Activated CD8-positive, alpha-beta T cell treated with anti-CD3 and anti-CD28 coated beads for 36 hours (primary cell): ENCODE measurements around the gene BRF1. TPM values are rescaled to one million over a fixed set of nuclear protein-coding genes. Genes with fewer than 3 reads are reported as not detected.
A peak's percentile ranks its signal among the peaks of the same experiment; 100 is the strongest.

ENCODE experiments used
- ATAC-seq: fragments of 200-7000 bp; cut with Tn5 transposase; one replicate; pipeline ENCODE4 v1.10.0; 2021; ENCODE audit warnings: mild to moderate bottlenecking, moderate library complexity
- CTCF ChIA-PET: fragments of 350-600 bp; sonication (Branson Sonifier 250); formaldehyde crosslinking; loops from one replicate; lab custom pipeline; 2021; ENCODE audit warnings: antibody characterized with exemption; lab: Charles Lee
- POLR2A ChIA-PET: fragments of 350-600 bp; sonication (Branson Sonifier 250); formaldehyde crosslinking; loops from one replicate; lab custom pipeline; 2021; ENCODE audit warnings: antibody characterized with exemption; lab: Charles Lee
- DNase-seq: peaks from one replicate; pipeline ENCODE4 v3.0.0-alpha.2; 2020
- H3K27ac Mint-ChIP-seq: one replicate; pipeline ENCODE4 v1.8.0; 2021; ENCODE audit warnings: mild to moderate bottlenecking, mixed read lengths
- H3K27me3 Mint-ChIP-seq: one replicate; pipeline ENCODE4 v1.8.0; 2021; ENCODE audit warnings: mixed read lengths
- H3K36me3 Mint-ChIP-seq: one replicate; pipeline ENCODE4 v1.8.0; 2021; ENCODE audit warnings: low read depth, mixed read lengths
- H3K4me1 Mint-ChIP-seq: one replicate; pipeline ENCODE4 v1.8.0; 2021; ENCODE audit warnings: low read depth, mixed read lengths
- H3K4me3 Mint-ChIP-seq: one replicate; pipeline ENCODE4 v1.8.0; 2021; ENCODE audit warnings: mild to moderate bottlenecking, moderate library complexity, mixed read lengths
- H3K9me3 Mint-ChIP-seq: one replicate; pipeline ENCODE4 v1.8.0; 2021; ENCODE audit warnings: mixed read lengths
- CTCF ChIP-seq: fragments of 200-600 bp; IDR thresholded peaks from one replicate; pipeline ENCODE4 v1.8.0; 2022; ENCODE audit warnings: antibody characterized with exemption, mild to moderate bottlenecking
- intact Hi-C: fragments of 100-400 bp; cut with micrococcal nuclease; formaldehyde crosslinking; loops from one replicate; pipeline ENCODE4 v1.10.0; 2022
- total RNA-seq, 2 experiments: library from RNA; stranded (reverse); gene quantifications; one replicate each; pipeline ENCODE4 v1.2.3, GENCODE V29; 2021

The BRF1 gene
- total RNA-seq, 2 experiments from 2014 or later, result 25.3 to 26.6 TPM

GRCh38 chr14:105167303-105168092 lies 133.3 kb downstream of the BRF1 start:
- H3K27me3 Mint-ChIP-seq, result peaks cover 19% of the 10 kb centered on the region

GRCh38 chr14:105166571-105167302 lies 134.1 kb downstream of the BRF1 start:
- H3K27me3 Mint-ChIP-seq, result peaks cover 19% of the 10 kb centered on the region
- no peak for ATAC-seq
- peak overlapping the region; percentile 26 for H3K4me3 Mint-ChIP-seq

More at GRCh38 chr14:105167303-105168092, 133.3 kb downstream of the BRF1 start:
- ATAC-seq (peak; percentile 18), DNase-seq (no peak)
- peak overlapping the region; percentile 58 for H3K4me3 Mint-ChIP-seq
- intact Hi-C loops, result no loop called here
- peaks cover 2% of the 10 kb centered on the region for H3K4me1 Mint-ChIP-seq
- H3K36me3 Mint-ChIP-seq, result no peaks in the 10 kb centered on the region
- peak; percentile 48 for TF ChIP-seq CTCF
- ChIA-PET CTCF (interaction anchor here (0.9 to 2.7 kb wide), 8 partner anchors 8 to 204 kb away, joined by 3 to 17 read pairs (median 3); no protein-coding TSS in a partner anchor), POLR2A (no interaction called here)
- H3K27ac Mint-ChIP-seq, result no peak overlapping the region
- H3K9me3 Mint-ChIP-seq, result no peaks in the 10 kb centered on the region

GRCh38 chr14:105165761-105166485 lies 134.9 kb downstream of the BRF1 start:
- H3K36me3 Mint-ChIP-seq, result no peaks in the 10 kb centered on the region
- ChIA-PET CTCF (interaction anchor here (1.1 to 3.1 kb wide), 4 partner anchors 76 to 186 kb away, joined by 4 to 12 read pairs (median 6); no protein-coding TSS in a partner anchor), POLR2A (interaction anchor here (0.9 kb wide), 1 partner anchor 145 kb away, joined by 4 read pairs; the partner anchor contains the start of gene CDCA4)
- ATAC-seq (no peak), DNase-seq (no peak)
- peaks cover 19% of the 10 kb centered on the region for H3K27me3 Mint-ChIP-seq
- TF ChIP-seq CTCF, result no peak
- peaks cover 2% of the 10 kb centered on the region for H3K4me1 Mint-ChIP-seq
- no peaks in the 10 kb centered on the region for H3K9me3 Mint-ChIP-seq
- no peak overlapping the region for H3K4me3 Mint-ChIP-seq
- intact Hi-C loops, result no loop called here
- no peak overlapping the region for H3K27ac Mint-ChIP-seq

More at GRCh38 chr14:105166571-105167302, 134.1 kb downstream of the BRF1 start:
- TF ChIP-seq CTCF, result no peak
- intact Hi-C loops, result no loop called here
- Mint-ChIP-seq H3K9me3 (no peaks in the 10 kb centered on the region), H3K4me1 (peaks cover 2% of the 10 kb centered on the region), H3K27ac (no peak overlapping the region), H3K36me3 (no peaks in the 10 kb centered on the region)
- CTCF ChIA-PET, result interaction anchor here (1.1 to 2.2 kb wide), 2 partner anchors 80 to 122 kb away, joined by 5 to 7 read pairs; no protein-coding TSS in a partner anchor
- POLR2A ChIA-PET, result no interaction called here
- DNase-seq, result no peak

- no peaks in the 10 kb centered on the region for H3K36me3 Mint-ChIP-seq
- peaks cover 17% of the 10 kb centered on the region for H3K27me3 Mint-ChIP-seq
- ATAC-seq (no peak), DNase-seq (no peak)
- no peak overlapping the region for H3K27ac Mint-ChIP-seq
- intact Hi-C loops, result no loop called here
- peaks cover 2% of the 10 kb centered on the region for H3K4me1 Mint-ChIP-seq
- CTCF ChIA-PET, result interaction anchor here (1.1 to 3.1 kb wide), 3 partner anchors 75 to 187 kb away, joined by 4 to 12 read pairs (median 7); no protein-coding TSS in a partner anchor
- no peak overlapping the region for H3K4me3 Mint-ChIP-seq
- H3K9me3 Mint-ChIP-seq, result no peaks in the 10 kb centered on the region
- POLR2A ChIA-PET, result interaction anchor here (0.9 to 1.0 kb wide), 2 partner anchors 12 to 144 kb away, joined by 3 to 4 read pairs; partner anchors contain the start of gene CDCA4
- no peak for TF ChIP-seq CTCF
Measured at GRCh38 chr14:105165134-105165704, 135.6 kb downstream of the BRF1 start.
